HepG2 (cell line): ENCODE measurements around the gene CUL7. TPM values are rescaled to one million over a fixed set of nuclear protein-coding genes. Genes with fewer than 3 reads are reported as not detected.

Experiments used
- BHLHE40 ChIP-seq: IDR thresholded peaks from 2 replicates; pipeline ENCODE4 v1.6.1; 2011; ENCODE audit warnings: low read length, improper control_type of control experiment
- DR1 ChIP-seq: sonication (generic); formaldehyde crosslinking; IDR thresholded peaks from 2 replicates; pipeline ENCODE4 v1.8.0; 2021; ENCODE audit warnings: mild to moderate bottlenecking, missing genetic modification reagents, inconsistent platforms
- EP300 ChIP-seq, 3 experiments: sonication (generic) in 1 of 3; formaldehyde crosslinking in 1 of 3; IDR thresholded peaks; 2 replicates each; pipeline versions ENCODE4 v1.5.1 to v1.6.1; 2011 to 2020; ENCODE audit warnings: low read depth in 2 of 3, low read length in 2 of 3, borderline replicate concordance in 1 of 3, improper control_type of control experiment in 1 of 3, mild to moderate bottlenecking in 1 of 3, missing genetic modification reagents in 1 of 3, moderate library complexity in 1 of 3
- ETV6 ChIP-seq: sonication (generic); formaldehyde crosslinking; conservative IDR thresholded peaks from 2 replicates; pipeline ENCODE4 v1.4.0; 2020; ENCODE audit warnings: missing genetic modification reagents
- HOXA3 ChIP-seq: sonication (generic); formaldehyde crosslinking; IDR thresholded peaks from 2 replicates; pipeline ENCODE4 v1.5.0; 2020; ENCODE audit warnings: missing genetic modification reagents
- MLLT10 ChIP-seq: sonication (generic); formaldehyde crosslinking; IDR thresholded peaks from 2 replicates; pipeline ENCODE4 v1.4.0; 2020; ENCODE audit warnings: missing genetic modification reagents
- NR3C1 ChIP-seq: sonication (generic); formaldehyde crosslinking; IDR thresholded peaks from 2 replicates; pipeline ENCODE4 v1.4.0; 2020; ENCODE audit warnings: missing genetic modification reagents
- SMYD3 ChIP-seq: sonication (generic); formaldehyde crosslinking; IDR thresholded peaks from 2 replicates; pipeline ENCODE4 v1.8.1; 2023; ENCODE audit warnings: mild to moderate bottlenecking, missing genetic modification reagents
- SRSF1 ChIP-seq: fragments of 200-400 bp; formaldehyde crosslinking; optimal IDR thresholded peaks from 2 replicates; pipeline ENCODE3; 2017; ENCODE audit warnings: mild to moderate bottlenecking, low read depth, low read length, moderate library complexity
- ZBTB8A ChIP-seq: sonication (generic); formaldehyde crosslinking; IDR thresholded peaks from 2 replicates; pipeline ENCODE4 v1.4.0; 2020; ENCODE audit warnings: mild to moderate bottlenecking, low read depth, missing genetic modification reagents, borderline replicate concordance
- ZNF136 ChIP-seq: sonication (generic); formaldehyde crosslinking; IDR thresholded peaks from 2 replicates; pipeline ENCODE4 v1.8.1; 2022; ENCODE audit warnings: low read depth, mild to moderate bottlenecking, moderate library complexity, missing genetic modification reagents
- ZNF331 ChIP-seq: sonication (generic); formaldehyde crosslinking; IDR thresholded peaks from 2 replicates; pipeline ENCODE4 v1.4.0; 2020; ENCODE audit warnings: missing genetic modification reagents
- ZNF557 ChIP-seq: sonication (generic); formaldehyde crosslinking; IDR thresholded peaks from 2 replicates; pipeline ENCODE4 v1.4.0; 2020; ENCODE audit warnings: missing genetic modification reagents
- ZNF749 ChIP-seq: sonication (generic); formaldehyde crosslinking; IDR thresholded peaks from 2 replicates; pipeline ENCODE4 v1.8.0; 2022; ENCODE audit warnings: mild to moderate bottlenecking, missing genetic modification reagents, moderate library complexity, borderline replicate concordance
- polyA plus RNA-seq, 8 experiments: library from polyadenylated mRNA; depleted of rRNA in 3 of 8; stranded (reverse) in 7 of 8; unstranded in 1 of 8; fragments of >200 nt; fragmentation: Illumina TruSeq in 4 of 8; extraction: Trizol in 4 of 8; gene quantifications; 2 replicates each; pipeline versions ENCODE4 v1.2.1 to v1.2.3, GENCODE V29; 2011 to 2016; ENCODE audit warnings: low read depth in 4 of 8, missing spikeins in 1 of 8, mixed read lengths in 1 of 8; ENCODE audit not compliant: insufficient read depth in 1 of 8
- total RNA-seq, 5 experiments: library from RNA; depleted of rRNA; stranded (reverse); fragments of >200 nt; fragmentation: Illumina TruSeq; extraction: Trizol; gene quantifications; 2 replicates each; pipeline ENCODE4 v1.2.3, GENCODE V29; 2016; ENCODE audit warnings: low read depth in 1 of 5
- TF ChIP-seq, protein P1 (sequence below): sonication (generic); formaldehyde crosslinking; IDR thresholded peaks from 2 replicates; pipeline ENCODE4 v1.4.0; 2020; ENCODE audit warnings: missing genetic modification reagents, borderline replicate concordance
- TF ChIP-seq, protein P2 (sequence below): sonication (generic); formaldehyde crosslinking; IDR thresholded peaks from 2 replicates; pipeline ENCODE4 v1.4.0; 2020; ENCODE audit warnings: missing genetic modification reagents, borderline replicate concordance
- TF ChIP-seq, protein P3 (sequence below): sonication (generic); formaldehyde crosslinking; IDR thresholded peaks from 2 replicates; pipeline ENCODE4 v1.4.0; 2020; ENCODE audit warnings: missing genetic modification reagents, borderline replicate concordance

CUL7 gene
- total and polyA plus RNA-seq, 2 of the 13 experiments (the other 11 are each of a cell fraction or from before 2014, with no cell fraction given), result 32.0 to 60.7 TPM

DNA sequence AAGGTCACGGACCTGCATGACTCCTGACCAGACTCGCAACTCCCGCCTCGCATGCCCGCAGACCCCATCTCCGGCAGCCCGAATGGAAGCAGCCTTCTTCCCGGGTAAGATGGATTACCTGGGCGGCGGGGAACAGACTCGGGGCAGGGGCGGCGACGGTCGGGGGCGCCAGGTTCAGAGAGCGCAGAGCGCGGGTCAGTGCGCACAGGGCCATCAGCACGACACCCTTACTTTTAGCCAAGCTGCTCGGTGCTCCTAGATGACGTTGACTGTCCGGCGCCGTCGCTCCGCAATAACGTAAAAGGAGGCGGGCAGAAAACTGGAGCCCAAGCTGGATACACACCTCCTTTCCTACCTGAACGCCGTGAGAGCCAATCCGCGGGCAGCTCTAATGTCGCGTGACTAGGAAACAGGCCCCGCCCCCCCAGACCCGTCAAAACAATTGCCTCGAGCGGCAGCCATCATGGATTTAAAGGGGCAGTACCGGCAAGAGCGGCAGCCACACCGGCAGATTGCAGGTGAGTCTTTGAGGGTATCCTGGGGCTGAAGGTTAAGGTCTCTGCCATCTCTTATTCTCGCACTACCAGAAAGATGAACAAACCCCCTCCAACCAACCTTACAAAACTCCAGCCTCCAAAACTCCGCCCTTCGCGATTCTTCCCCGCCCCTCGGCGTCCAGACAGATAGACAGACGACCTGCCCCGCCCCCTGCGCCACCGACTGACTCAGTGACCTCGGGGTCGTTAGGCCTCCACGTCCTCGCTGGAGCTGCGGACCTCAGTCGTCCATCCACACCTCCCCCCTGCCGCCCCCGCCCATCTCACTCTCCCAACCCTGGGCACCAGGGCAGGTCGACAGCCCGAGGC, 5.8 kb upstream of the CUL7 start, which contains the start of the genes KLC4 and MRPL2 (continued):
- TF ChIP-seq NR3C1 (CRISPR knock-in tag), result no peak
- no peak for TF ChIP-seq MLLT10 (CRISPR knock-in tag)
- TF ChIP-seq, protein P1, sequence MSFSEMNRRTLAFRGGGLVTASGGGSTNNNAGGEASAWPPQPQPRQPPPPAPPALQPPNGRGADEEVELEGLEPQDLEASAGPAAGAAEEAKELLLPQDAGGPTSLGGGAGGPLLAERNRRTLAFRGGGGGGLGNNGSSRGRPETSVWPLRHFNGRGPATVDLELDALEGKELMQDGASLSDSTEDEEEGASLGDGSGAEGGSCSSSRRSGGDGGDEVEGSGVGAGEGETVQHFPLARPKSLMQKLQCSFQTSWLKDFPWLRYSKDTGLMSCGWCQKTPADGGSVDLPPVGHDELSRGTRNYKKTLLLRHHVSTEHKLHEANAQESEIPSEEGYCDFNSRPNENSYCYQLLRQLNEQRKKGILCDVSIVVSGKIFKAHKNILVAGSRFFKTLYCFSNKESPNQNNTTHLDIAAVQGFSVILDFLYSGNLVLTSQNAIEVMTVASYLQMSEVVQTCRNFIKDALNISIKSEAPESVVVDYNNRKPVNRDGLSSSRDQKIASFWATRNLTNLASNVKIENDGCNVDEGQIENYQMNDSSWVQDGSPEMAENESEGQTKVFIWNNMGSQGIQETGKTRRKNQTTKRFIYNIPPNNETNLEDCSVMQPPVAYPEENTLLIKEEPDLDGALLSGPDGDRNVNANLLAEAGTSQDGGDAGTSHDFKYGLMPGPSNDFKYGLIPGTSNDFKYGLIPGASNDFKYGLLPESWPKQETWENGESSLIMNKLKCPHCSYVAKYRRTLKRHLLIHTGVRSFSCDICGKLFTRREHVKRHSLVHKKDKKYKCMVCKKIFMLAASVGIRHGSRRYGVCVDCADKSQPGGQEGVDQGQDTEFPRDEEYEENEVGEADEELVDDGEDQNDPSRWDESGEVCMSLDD (CRISPR knock-in tag), result no peak
- TF ChIP-seq, protein P2, sequence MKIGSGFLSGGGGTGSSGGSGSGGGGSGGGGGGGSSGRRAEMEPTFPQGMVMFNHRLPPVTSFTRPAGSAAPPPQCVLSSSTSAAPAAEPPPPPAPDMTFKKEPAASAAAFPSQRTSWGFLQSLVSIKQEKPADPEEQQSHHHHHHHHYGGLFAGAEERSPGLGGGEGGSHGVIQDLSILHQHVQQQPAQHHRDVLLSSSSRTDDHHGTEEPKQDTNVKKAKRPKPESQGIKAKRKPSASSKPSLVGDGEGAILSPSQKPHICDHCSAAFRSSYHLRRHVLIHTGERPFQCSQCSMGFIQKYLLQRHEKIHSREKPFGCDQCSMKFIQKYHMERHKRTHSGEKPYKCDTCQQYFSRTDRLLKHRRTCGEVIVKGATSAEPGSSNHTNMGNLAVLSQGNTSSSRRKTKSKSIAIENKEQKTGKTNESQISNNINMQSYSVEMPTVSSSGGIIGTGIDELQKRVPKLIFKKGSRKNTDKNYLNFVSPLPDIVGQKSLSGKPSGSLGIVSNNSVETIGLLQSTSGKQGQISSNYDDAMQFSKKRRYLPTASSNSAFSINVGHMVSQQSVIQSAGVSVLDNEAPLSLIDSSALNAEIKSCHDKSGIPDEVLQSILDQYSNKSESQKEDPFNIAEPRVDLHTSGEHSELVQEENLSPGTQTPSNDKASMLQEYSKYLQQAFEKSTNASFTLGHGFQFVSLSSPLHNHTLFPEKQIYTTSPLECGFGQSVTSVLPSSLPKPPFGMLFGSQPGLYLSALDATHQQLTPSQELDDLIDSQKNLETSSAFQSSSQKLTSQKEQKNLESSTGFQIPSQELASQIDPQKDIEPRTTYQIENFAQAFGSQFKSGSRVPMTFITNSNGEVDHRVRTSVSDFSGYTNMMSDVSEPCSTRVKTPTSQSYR (CRISPR knock-in tag), result peak; percentile 85
- peak in 1 of 2 experiments; percentile 18; a peak in 1 of 4 replicates for TF ChIP-seq EP300 (IDR thresholded peaks at IDR 0.05; ENCODE audit: low read depth in 2 of 2, low read length in 2 of 2)
- no peak for TF ChIP-seq EP300 (CRISPR knock-in tag; IDR thresholded peaks at IDR 0.05; ENCODE audit: borderline replicate concordance)
- no peak for TF ChIP-seq ZBTB8A (CRISPR knock-in tag)
- TF ChIP-seq ZNF749 (CRISPR knock-in tag), result peak; percentile 51; the same call in 1 of the 2 replicates
- TF ChIP-seq ZNF331 (CRISPR knock-in tag), result peak; percentile 19; the same call in 1 of the 2 replicates
- TF ChIP-seq SRSF1, result no peak
- TF ChIP-seq ZNF557 (CRISPR knock-in tag), result 0 out of 2 replicates have a peak, but pooled peaks have one; percentile 23
- TF ChIP-seq BHLHE40, result peak; percentile 82
- peak; percentile 99 for TF ChIP-seq HOXA3 (CRISPR knock-in tag)
- TF ChIP-seq, protein P3, sequence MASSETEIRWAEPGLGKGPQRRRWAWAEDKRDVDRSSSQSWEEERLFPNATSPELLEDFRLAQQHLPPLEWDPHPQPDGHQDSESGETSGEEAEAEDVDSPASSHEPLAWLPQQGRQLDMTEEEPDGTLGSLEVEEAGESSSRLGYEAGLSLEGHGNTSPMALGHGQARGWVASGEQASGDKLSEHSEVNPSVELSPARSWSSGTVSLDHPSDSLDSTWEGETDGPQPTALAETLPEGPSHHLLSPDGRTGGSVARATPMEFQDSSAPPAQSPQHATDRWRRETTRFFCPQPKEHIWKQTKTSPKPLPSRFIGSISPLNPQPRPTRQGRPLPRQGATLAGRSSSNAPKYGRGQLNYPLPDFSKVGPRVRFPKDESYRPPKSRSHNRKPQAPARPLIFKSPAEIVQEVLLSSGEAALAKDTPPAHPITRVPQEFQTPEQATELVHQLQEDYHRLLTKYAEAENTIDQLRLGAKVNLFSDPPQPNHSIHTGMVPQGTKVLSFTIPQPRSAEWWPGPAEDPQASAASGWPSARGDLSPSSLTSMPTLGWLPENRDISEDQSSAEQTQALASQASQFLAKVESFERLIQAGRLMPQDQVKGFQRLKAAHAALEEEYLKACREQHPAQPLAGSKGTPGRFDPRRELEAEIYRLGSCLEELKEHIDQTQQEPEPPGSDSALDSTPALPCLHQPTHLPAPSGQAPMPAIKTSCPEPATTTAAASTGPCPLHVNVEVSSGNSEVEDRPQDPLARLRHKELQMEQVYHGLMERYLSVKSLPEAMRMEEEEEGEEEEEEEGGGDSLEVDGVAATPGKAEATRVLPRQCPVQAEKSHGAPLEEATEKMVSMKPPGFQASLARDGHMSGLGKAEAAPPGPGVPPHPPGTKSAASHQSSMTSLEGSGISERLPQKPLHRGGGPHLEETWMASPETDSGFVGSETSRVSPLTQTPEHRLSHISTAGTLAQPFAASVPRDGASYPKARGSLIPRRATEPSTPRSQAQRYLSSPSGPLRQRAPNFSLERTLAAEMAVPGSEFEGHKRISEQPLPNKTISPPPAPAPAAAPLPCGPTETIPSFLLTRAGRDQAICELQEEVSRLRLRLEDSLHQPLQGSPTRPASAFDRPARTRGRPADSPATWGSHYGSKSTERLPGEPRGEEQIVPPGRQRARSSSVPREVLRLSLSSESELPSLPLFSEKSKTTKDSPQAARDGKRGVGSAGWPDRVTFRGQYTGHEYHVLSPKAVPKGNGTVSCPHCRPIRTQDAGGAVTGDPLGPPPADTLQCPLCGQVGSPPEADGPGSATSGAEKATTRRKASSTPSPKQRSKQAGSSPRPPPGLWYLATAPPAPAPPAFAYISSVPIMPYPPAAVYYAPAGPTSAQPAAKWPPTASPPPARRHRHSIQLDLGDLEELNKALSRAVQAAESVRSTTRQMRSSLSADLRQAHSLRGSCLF (CRISPR knock-in tag), result no peak
- no peak for TF ChIP-seq ZNF136 (CRISPR knock-in tag)
- peak; percentile 86 for TF ChIP-seq DR1 (CRISPR knock-in tag)
- 0 out of 2 replicates have a peak, but pooled peaks have one; percentile 28 for TF ChIP-seq SMYD3 (CRISPR knock-in tag)
- peak; percentile 50; the same call in 1 of the 2 replicates for TF ChIP-seq ETV6 (CRISPR knock-in tag)
